AG08396 (cell line): ENCODE results near the gene IGLL5.
A peak's percentile ranks its signal among the peaks of the same experiment; 100 is the strongest.

Experiments used
- DNase-seq: peaks from one replicate; pipeline ENCODE4 v3.0.0; 2012; ENCODE audit warnings: low spot score, mixed read lengths

Gene IGLL5

DNA sequence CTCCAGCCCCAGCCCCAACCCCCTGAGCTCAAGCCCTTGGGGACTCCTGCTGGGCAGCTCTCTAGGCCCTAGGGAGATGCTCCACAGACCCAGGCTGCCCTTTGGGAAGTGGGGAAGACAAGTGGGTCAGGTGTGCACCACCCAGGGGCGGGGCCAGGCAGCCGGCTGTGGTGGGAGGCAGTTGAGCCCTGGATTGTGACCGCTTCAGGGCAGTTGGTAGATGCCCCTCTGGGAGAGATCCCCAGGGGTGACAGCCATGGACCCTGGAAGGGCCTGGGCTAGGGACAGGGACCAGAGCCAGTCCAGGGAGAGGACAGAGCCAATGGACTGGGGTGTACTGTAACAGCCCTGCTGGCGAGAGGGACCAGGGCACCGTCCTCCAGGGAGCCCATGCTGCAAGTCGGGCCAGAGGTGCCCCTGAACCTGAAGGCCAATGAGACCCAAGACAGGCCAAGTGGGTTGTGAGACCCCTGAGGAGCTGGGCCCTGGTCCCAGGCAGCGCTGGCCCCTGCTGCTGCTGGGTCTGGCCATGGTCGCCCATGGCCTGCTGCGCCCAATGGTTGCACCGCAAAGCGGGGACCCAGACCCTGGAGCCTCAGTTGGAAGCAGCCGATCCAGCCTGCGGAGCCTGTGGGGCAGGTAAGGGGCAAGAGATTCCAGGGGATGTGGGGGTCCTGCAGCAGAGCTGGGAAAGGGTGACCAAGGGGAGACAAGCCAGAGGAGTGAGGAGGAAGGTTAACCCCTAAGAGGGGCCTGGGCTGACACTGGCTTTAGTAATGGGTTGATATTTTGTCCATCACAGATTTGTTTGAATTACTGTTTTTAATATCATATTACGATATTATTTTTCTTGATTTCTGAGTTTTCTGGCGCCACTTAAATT, at the start of gene IGLL5:
IGLL5 (plus strand) TSS at position 196 of the 883 bp plus-strand sequence; CDS start at position 434, 238 bp downstream.
- no peak for DNase-seq

DNA sequence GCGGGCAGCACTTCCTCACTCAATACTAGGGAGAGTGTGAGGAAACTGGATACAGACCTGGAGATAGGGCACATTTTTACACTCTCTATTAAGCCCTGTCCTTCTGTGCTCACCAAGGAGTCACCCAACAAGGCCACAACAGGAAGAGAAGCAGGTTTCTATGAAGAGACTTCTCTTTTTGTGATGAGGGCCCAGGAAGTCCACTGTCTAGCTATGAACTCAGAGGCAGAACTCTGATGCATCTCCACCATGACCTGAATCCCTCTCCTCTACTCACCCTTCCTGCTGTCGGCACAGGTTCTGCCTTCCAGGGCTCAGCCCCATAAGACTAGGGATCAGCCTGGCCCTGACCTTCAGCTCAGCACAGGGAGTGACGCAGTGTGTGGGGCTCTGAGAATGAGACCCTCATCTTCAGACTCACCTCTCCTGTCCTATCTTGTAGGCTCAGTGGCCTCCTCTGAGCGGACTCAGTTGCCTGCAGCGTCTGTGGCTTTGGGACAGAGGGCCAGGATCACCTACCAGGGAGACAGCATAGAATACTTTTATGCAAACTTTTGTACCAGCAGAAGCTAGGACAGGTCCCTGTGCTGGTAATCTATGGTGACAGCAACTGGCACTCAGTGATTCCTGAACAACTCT, 49.3 kb upstream of the IGLL5 start:
- no peak for DNase-seq

- no peak for DNase-seq
Measured at GRCh38 chr22:22839570-22840314, 47.9 kb upstream of the IGLL5 start.

DNA sequence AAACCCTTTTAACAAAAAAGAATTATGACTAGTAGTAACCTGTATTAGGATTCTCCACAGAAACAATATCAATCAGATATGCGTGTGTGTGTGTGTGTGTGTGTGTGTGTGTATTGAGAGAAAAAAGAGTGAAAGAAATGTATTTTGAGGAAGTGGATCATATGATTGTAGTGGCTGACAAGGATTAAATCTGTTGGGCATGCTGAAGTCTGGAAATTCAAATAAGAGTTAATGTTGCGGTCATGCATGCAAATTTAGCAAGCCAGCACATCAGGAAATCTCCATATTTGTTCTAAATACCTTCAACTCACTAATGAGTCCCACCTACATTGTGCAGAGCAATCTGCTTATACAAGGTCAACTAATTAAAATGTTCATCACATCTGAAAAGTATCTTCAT, 46.8 kb upstream of the IGLL5 start:
- no peak for DNase-seq

DNA sequence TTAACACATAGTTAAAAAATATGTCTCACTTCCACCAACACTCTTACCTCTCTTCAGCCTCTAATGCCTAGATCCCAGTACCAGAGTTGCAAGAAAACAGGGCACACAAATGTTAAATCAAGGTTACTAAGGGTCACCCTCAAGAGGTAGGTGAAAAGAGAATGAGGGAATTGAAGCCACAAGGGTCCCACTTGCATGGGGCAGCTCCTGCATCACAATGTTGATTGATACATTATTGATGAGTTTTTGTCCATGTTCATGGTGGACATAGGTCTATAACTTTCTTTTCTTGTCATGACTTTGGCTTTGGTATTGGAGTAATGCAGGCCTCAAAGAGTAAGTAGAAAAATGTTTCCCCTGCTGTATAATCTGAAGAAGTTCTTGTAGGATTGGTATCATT, 46.0 kb upstream of the IGLL5 start:
- no peak for DNase-seq

- DNase-seq, result no peak
Measured at GRCh38 chr22:22842085-22842484, 45.5 kb upstream of the IGLL5 start.

DNA sequence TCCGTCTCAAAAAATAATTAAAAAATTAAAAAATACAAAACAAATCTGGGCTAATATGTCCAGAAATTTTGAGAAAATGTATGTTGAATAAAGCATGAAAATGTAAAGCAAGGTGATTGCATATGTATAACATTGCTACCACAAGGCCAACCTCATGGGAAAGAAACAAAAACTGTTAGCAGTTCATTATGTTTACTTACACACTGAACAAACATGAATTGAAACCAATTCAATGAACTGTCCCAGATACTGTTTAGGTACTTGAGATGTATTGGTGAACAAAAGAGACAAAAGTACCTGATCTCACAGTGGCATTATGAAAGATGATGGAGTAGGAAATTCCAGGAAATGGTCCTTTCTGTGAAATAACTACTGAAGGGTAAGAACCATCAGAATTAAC, 43.8 kb upstream of the IGLL5 start:
- DNase-seq, result no peak

DNA sequence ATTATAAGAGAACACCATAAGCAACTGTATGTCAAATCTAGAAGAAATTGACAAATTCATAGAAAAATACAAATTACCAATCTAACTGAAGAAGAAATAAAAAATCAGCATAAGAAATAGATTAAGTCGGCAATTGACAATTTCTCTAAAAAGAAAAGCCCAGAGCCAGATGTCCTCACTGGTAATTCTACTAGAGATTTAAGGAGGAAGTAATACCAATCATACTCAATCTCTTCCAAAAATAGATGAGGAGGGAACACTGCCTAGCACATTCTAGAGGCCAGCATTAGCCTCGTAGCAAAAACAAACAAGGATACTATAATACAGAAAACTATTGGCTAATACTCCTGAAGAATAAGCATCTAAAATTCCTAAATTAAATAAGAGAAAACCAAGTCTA, 40.4 kb upstream of the IGLL5 start:
- DNase-seq, result no peak

DNA sequence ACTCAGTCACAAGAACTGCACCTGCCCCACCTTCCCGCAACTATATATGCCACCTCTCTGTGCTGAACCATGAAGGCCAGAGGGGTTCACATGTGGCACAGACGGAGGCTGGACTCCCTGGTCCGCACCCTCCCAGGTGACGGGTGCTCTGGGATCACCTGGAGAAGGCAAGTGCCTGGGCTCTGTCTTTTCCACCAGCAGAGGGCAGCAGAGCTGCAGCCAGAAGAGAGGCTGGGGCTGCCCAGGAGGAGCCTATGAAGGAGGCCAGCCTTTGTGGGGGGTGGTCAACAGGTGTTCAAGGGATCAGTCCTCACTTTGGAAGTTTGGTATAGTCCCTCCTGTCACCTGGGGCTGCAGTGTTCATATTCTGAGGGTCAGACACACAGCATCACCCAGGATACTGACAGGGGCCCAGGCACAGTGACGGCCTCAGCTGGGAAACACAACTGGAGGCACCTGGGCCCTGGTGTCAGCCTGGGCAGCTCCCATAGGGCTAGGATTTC, 39.2 kb upstream of the IGLL5 start:
- peak; percentile 54 for DNase-seq

- DNase-seq, result no peak
Measured at GRCh38 chr22:22849640-22850610, 37.7 kb upstream of the IGLL5 start.

DNA sequence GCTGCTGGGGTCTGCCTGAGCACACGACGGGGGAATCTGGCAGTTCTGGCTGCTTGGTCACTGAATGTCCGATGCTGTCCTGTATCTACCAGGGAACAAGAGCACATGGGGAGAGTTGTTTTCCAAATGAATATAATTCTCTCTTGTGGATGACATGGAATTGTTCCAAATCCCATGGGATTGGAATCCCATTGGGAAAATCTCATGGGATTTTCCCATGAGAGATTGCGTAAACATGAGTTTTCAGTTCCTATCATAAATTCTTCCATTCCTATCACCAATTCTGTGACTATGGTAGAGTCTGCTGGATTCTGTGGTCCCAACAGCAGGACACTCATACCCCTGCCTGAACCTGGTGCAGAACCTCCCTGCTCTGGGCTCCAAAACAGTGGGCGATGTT, 35.6 kb upstream of the IGLL5 start:
- no peak for DNase-seq

DNA sequence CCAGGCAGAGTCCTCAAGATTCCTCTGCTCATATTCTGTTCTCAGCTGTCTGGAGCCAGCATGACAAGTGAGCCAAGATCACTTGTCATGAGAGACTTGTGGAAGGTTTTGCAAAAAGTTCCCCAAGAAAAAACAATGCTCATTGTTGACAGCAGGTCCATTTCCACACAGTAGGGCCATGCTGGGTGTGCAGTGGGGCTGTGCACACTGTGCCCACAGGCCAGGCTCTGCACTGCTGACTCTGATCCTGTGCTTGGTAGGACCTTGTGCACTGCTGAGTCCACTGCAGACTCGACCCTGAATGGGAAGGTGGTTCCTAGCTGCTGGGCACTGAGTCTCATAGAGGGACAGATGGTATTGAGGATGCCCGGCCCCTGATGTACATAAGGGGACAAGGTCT, 33.9 kb upstream of the IGLL5 start:
- no peak for DNase-seq

DNA sequence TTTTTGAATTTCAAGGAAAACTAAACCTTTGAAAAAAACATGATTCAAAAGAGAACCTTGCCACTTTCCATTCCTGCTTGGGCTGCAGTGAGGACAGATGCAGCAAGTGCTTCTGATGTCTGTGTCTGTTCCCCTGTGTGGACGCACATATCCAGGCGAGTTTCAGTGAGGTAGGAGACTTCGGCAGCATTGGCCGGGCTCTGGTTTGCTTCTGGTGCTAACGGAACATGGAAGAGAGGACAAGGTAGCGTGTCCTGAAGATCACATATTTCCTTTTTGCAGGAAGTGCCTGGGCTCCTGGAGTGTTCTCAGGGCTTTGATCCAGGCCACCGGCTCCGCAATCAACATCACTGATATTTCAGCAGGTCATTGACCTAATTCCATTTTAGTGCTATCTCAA, 33.1 kb upstream of the IGLL5 start:
- DNase-seq, result no peak

DNA sequence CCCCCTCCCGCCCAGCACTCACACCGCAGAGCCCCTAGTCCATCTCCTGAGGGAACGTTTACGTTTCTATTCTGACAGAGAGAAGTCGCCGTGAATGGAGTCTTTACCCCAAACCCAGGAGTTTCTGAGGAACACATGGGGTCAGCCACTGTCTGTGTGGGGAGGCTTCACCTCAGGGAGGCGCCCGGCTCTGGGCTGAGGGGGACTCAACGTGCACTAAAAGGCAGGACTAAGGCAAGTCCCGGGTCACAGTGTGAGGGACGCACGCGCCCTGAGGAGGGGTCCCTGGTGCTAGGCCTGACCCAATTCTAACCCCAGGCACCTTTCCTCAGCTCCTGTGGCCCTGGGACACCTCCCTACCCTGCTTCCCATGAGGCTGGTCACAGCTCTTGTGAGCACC, 32.5 kb upstream of the IGLL5 start:
- DNase-seq, result no peak

DNA sequence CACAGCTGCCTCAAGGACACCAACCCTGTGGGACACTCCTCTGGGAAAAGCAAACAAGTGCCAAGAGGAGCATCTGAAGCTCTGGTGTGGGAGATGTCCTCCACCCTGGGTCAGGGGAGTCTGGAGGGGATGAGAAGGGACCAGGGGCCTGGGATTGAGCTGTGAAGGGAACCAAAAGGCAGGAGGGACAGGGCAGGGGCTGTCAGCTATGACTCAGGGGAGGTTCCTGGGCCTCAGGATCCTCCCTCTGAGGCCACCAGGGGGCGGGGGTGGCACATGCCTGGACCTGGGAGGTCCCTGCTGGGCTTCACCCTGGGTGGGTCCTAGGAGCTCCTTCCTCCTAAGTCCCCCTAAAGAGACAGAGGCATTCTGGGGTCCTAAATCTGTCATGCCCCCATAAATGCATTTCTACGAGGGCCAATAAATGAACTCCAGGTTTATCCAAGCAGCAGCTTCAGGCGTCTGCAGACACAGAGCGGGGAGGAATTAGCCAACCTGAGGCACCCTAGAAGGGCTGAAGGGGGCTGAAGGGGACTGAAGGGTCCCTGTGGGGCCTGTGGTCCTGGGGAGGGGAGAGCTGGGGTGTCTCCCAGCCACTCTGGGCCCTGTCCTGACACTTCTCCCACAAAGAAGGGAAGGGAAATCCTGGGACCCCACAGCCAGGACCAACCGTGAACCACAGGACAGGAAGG, 31.9 kb upstream of the IGLL5 start:
- no peak for DNase-seq

- DNase-seq, result no peak
Measured at GRCh38 chr22:22856364-22856763, 31.3 kb upstream of the IGLL5 start.

- no peak for DNase-seq
Measured at GRCh38 chr22:22856885-22857606, 30.6 kb upstream of the IGLL5 start.

DNA sequence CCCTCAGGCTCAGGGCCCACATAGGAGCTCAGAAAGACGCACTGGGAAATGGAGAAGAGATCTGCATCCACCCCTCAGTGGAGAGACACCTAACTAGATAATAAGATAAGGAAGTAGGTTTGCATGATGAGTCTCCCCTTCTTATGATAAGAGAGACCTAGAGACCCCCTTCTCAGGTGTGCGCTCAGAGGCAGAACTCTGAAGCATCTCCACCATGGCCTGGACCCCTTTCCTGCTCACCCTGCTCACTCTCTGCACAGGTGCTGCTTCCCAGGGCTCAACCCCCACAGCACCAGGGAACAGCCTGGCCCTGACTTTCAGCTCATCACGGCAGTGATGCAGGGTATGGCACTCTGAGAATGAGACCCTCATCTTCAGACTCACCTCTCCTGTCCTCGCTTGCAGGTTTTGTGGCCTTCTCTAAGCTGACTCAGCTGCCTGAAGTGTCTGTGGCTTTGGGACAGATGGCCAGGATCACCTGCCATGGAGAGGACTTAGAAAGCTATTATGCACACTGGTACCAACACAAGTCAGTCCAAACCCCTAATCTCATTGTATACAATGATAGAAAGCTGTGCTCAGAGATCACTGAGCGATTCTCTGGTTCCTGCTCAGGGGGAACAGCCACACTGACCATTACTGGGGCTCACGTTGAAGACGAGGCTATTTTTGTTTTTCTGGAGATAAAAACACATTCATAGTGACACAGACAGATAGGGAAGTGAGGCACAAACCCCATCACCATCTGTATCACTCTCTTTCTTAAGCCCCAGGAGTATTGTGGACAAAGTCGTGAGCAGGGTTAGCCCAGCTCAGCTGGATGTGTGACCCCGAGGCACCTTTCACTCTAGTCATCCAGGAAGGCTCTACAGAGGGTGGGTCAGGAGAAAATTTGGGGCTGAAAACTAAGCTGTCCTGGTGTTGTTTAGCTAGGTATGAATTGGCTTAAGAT, 29.7 kb upstream of the IGLL5 start:
- DNase-seq, result no peak

DNA sequence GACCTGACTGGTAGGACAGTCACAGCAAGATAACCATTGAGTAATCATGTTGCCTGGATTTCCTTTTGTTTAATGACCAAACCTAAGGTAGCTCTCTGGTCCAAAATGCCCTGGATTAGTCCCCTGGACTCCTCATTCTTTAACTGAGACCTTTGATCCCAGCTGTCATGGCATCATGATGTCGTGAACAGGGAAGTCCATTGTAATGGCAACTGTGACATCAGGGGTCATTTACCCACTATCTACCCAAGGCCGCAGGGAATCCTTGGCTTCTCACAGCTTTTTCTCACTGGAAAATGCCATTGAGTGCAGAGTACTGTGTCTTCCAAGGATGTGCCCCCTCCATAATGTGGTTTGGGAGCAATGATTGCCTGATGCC, 29.1 kb upstream of the IGLL5 start:
- no peak for DNase-seq
